ENCODE measurements around the gene CIC.
"Not testable (repeated sequence)": the region's sequence is repeated elsewhere in the genome, so short reads cannot be mapped to it uniquely, and the experiment has no call there.

DNA sequence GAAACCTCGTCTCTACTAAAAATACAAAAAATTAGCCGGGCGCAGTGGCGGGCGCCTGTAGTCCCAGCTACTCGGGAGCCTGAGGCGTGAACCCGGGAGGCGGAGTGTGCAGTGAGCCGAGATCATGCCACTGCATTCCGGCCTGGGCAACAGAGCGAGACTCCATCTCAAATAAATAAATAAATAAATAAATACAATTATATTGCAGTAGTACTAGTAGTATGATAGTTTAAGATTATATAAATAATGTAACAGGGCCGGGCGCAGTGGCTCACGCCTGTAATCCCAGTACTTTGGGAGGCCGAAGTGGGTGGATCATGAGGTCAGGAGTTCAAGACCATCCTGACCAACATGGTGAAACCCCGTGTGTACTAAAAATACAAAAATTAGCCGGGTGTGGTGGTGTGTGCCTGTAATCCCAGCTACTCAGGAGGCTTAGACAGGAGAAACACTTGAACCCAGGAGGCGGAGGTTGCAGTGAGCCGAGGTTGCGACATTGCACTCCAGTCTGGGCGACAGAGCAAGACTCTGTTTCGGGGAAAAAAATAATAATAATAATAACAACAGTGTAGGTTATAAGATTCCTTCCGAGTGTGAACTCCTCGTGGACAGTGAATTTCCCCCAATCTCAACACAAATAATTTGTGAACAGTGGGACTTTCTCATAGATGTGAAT is 2.0 kb upstream of the CIC start:
- TF ChIP-seq, protein P1, sequence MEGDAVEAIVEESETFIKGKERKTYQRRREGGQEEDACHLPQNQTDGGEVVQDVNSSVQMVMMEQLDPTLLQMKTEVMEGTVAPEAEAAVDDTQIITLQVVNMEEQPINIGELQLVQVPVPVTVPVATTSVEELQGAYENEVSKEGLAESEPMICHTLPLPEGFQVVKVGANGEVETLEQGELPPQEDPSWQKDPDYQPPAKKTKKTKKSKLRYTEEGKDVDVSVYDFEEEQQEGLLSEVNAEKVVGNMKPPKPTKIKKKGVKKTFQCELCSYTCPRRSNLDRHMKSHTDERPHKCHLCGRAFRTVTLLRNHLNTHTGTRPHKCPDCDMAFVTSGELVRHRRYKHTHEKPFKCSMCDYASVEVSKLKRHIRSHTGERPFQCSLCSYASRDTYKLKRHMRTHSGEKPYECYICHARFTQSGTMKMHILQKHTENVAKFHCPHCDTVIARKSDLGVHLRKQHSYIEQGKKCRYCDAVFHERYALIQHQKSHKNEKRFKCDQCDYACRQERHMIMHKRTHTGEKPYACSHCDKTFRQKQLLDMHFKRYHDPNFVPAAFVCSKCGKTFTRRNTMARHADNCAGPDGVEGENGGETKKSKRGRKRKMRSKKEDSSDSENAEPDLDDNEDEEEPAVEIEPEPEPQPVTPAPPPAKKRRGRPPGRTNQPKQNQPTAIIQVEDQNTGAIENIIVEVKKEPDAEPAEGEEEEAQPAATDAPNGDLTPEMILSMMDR (IDR thresholded peaks at IDR 0.05): not testable (repeated sequence)
- not testable (repeated sequence) for TF ChIP-seq ZFX (IDR thresholded peaks at IDR 0.05; ENCODE audit: borderline replicate concordance)
